GM19043 (cell line): ENCODE data around the gene MPP2.

Experiments used
- ATAC-seq: cut with Tn5 transposase; IDR thresholded peaks from one replicate; pipeline ENCODE4 v1.9.1; 2021; ENCODE audit warnings: low read depth; ENCODE audit not compliant: unreplicated experiment

Gene MPP2

GRCh38 chr17:43827596-43827995 lies 79.7 kb downstream of the MPP2 start:
- ATAC-seq, result no peak

DNA sequence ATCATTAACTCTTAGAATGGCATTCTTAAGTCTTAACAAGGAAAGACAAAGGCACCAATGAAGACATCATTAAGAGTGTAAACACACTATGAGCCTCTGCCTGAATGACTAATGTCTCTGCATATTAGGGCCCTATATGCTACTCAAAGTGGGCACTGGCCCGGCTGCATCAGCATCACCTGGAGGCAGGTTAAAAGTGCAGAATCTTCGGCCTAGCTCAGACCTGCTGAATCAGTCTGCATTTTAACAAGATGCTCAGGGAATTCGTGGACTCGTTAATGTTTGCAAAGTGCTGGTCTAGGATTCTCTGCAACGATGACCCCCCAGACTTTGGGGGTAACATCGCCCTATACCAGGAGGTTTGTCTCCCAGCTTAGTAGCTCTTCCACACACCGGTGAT lies 81.1 kb downstream of the MPP2 start:
- ATAC-seq, result no peak

GRCh38 chr17:43825567-43825966 lies 81.8 kb downstream of the MPP2 start:
- no peak for ATAC-seq
